GM19324 (cell line): ENCODE data around the gene FADS6.

ENCODE experiments used
- ATAC-seq: cut with Tn5 transposase; IDR thresholded peaks from one replicate; pipeline ENCODE4 v1.9.1; 2021; ENCODE audit warnings: mild to moderate bottlenecking, moderate library complexity; ENCODE audit not compliant: unreplicated experiment, low FRiP score

Gene FADS6

GRCh38 chr17:74856112-74856511, 37.3 kb downstream of the FADS6 start:
- ATAC-seq, result no peak

GRCh38 chr17:74855323-74855722, 38.1 kb downstream of the FADS6 start:
- ATAC-seq, result no peak

GRCh38 chr17:74854792-74855191, 38.6 kb downstream of the FADS6 start:
- ATAC-seq, result no peak

- ATAC-seq, result no peak
Observed at GRCh38 chr17:74853669-74854068, 39.8 kb downstream of the FADS6 start.

GRCh38 chr17:74853048-74853397, 40.4 kb downstream of the FADS6 start:
- no peak for ATAC-seq

- ATAC-seq, result no peak
Observed at GRCh38 chr17:74852237-74853047, 41.0 kb downstream of the FADS6 start.

GRCh38 chr17:74851612-74852236, 41.7 kb downstream of the FADS6 start:
- ATAC-seq, result no peak

- no peak for ATAC-seq
Observed at GRCh38 chr17:74850914-74851313, 42.5 kb downstream of the FADS6 start.

GRCh38 chr17:74850310-74850709, 43.1 kb downstream of the FADS6 start:
- ATAC-seq, result no peak

- ATAC-seq, result no peak
Observed at GRCh38 chr17:74848656-74849399, 44.6 kb downstream of the FADS6 start.

GRCh38 chr17:74846621-74847020, 46.8 kb downstream of the FADS6 start:
- ATAC-seq, result no peak

GRCh38 chr17:74843352-74843627, 50.1 kb downstream of the FADS6 start:
- no peak for ATAC-seq

- no peak for ATAC-seq
Observed at GRCh38 chr17:74842599-74843351, 50.7 kb downstream of the FADS6 start.

- no peak for ATAC-seq
Observed at GRCh38 chr17:74842146-74842598, 51.3 kb downstream of the FADS6 start.

GRCh38 chr17:74840989-74841666, 52.3 kb downstream of the FADS6 start:
- ATAC-seq, result no peak

GRCh38 chr17:74839990-74840852, 53.2 kb downstream of the FADS6 start:
- ATAC-seq, result no peak

GRCh38 chr17:74838274-74838673, 55.2 kb downstream of the FADS6 start:
- no peak for ATAC-seq

- no peak for ATAC-seq
Observed at GRCh38 chr17:74836691-74837467, 56.6 kb downstream of the FADS6 start.

GRCh38 chr17:74836191-74836590, 57.2 kb downstream of the FADS6 start:
- no peak for ATAC-seq
